Muscle layer of colon (tissue), 2 donors: ENCODE measurements around the gene COL20A1.

Source experiments
- H3K27ac ChIP-seq: one replicate; pipeline ENCODE4 v1.7.0; 2013; ENCODE audit warnings: low read depth, mild to moderate bottlenecking, low read length, moderate library complexity
- H3K27me3 ChIP-seq, 2 donors: one replicate each; pipeline ENCODE4 v1.7.0; 2013; ENCODE audit warnings: low read length in 2 of 2, mild to moderate bottlenecking in 2 of 2; ENCODE audit not compliant: insufficient read depth in 2 of 2, control insufficient read depth in 1 of 2
- H3K36me3 ChIP-seq: one replicate; pipeline ENCODE4 v1.7.0; 2013; ENCODE audit warnings: mild to moderate bottlenecking, low read length; ENCODE audit not compliant: insufficient read depth
- H3K4me1 ChIP-seq: one replicate; pipeline ENCODE4 v1.7.0; 2013; ENCODE audit warnings: mild to moderate bottlenecking, low read length; ENCODE audit not compliant: insufficient read depth
- H3K4me3 ChIP-seq, 2 donors: one replicate each; pipeline ENCODE4 v1.7.0; 2013; ENCODE audit warnings: low read length in 2 of 2, low read depth in 1 of 2, mild to moderate bottlenecking in 1 of 2, moderate library complexity in 1 of 2
- H3K9ac ChIP-seq: one replicate; pipeline ENCODE4 v1.7.0; 2013; ENCODE audit warnings: low read length
- H3K9me3 ChIP-seq: one replicate; pipeline ENCODE4 v1.7.0; 2013; ENCODE audit warnings: mild to moderate bottlenecking, low read length
- donor health status: abdominal sarcoma.
- donor health status: Adenocarcinoma of cecum.

COL20A1 gene

GRCh38 chr20:63320041-63320511, 27.1 kb downstream of the COL20A1 start:
- Histone ChIP-seq H3K27me3 (peaks cover 0 to 25% of the 10 kb centered on the region in 2 donors), H3K4me3 (no peak overlapping the region)

GRCh38 chr20:63320616-63321147, 27.7 kb downstream of the COL20A1 start:
- Histone ChIP-seq H3K4me1 (no peaks in the 10 kb centered on the region), H3K9ac (no peak overlapping the region), H3K36me3 (no peaks in the 10 kb centered on the region), H3K4me3 (no peak overlapping the region), H3K9me3 (no peaks in the 10 kb centered on the region), H3K27me3 (peaks cover 0 to 31% of the 10 kb centered on the region in 2 donors), H3K27ac (no peak overlapping the region)

More at GRCh38 chr20:63320041-63320511, 27.1 kb downstream of the COL20A1 start:
- H3K9ac ChIP-seq: no peak overlapping the region
- H3K9me3 ChIP-seq: no peaks in the 10 kb centered on the region
- H3K4me1 ChIP-seq: no peaks in the 10 kb centered on the region
- H3K27ac ChIP-seq: no peak overlapping the region
- H3K36me3 ChIP-seq: no peaks in the 10 kb centered on the region

- H3K27ac ChIP-seq: no peak overlapping the region
- H3K4me3 ChIP-seq: no peak overlapping the region
- H3K9ac ChIP-seq: no peak overlapping the region
- H3K27me3 ChIP-seq: peaks cover 0 to 36% of the 10 kb centered on the region in 2 donors
- no peaks in the 10 kb centered on the region for H3K9me3 ChIP-seq
- H3K4me1 ChIP-seq: no peaks in the 10 kb centered on the region
- H3K36me3 ChIP-seq: no peaks in the 10 kb centered on the region
These were observed 28.3 kb downstream of the COL20A1 start for GRCh38 chr20:63321148-63321831.

- Histone ChIP-seq H3K9me3 (no peaks in the 10 kb centered on the region), H3K4me1 (no peaks in the 10 kb centered on the region), H3K27ac (no peak overlapping the region), H3K9ac (no peak overlapping the region), H3K36me3 (no peaks in the 10 kb centered on the region), H3K4me3 (no peak overlapping the region), H3K27me3 (peaks cover 0 to 41% of the 10 kb centered on the region in 2 donors)
These were observed 29.4 kb downstream of the COL20A1 start for GRCh38 chr20:63322146-63322932.

GRCh38 chr20:63322933-63323273, 29.9 kb downstream of the COL20A1 start:
- Histone ChIP-seq H3K4me3 (no peak overlapping the region), H3K27me3 (peaks cover 0 to 41% of the 10 kb centered on the region in 2 donors), H3K27ac (no peak overlapping the region), H3K9ac (no peak overlapping the region), H3K9me3 (no peaks in the 10 kb centered on the region), H3K4me1 (no peaks in the 10 kb centered on the region), H3K36me3 (no peaks in the 10 kb centered on the region)

- H3K9ac ChIP-seq: no peak overlapping the region
These were observed 30.5 kb downstream of the COL20A1 start for GRCh38 chr20:63323357-63323981.

GRCh38 chr20:63325021-63325471, 32.1 kb downstream of the COL20A1 start:
- Histone ChIP-seq H3K4me3 (no peak overlapping the region), H3K27ac (no peak overlapping the region), H3K36me3 (no peaks in the 10 kb centered on the region), H3K4me1 (no peaks in the 10 kb centered on the region), H3K9me3 (no peaks in the 10 kb centered on the region), H3K9ac (no peak overlapping the region), H3K27me3 (peaks cover 0 to 43% of the 10 kb centered on the region in 2 donors)

More at GRCh38 chr20:63323357-63323981, 30.5 kb downstream of the COL20A1 start:
- Histone ChIP-seq H3K27ac (no peak overlapping the region), H3K27me3 (peaks cover 0 to 41% of the 10 kb centered on the region in 2 donors), H3K9me3 (no peaks in the 10 kb centered on the region), H3K4me1 (no peaks in the 10 kb centered on the region), H3K36me3 (no peaks in the 10 kb centered on the region), H3K4me3 (no peak overlapping the region)

GRCh38 chr20:63325554-63326313, 32.7 kb downstream of the COL20A1 start:
- Histone ChIP-seq H3K27ac (no peak overlapping the region), H3K4me3 (no peak overlapping the region), H3K27me3 (peaks cover 0 to 46% of the 10 kb centered on the region in 2 donors), H3K4me1 (no peaks in the 10 kb centered on the region), H3K9ac (no peak overlapping the region), H3K36me3 (no peaks in the 10 kb centered on the region), H3K9me3 (no peaks in the 10 kb centered on the region)

- Histone ChIP-seq H3K36me3 (no peaks in the 10 kb centered on the region), H3K9me3 (no peaks in the 10 kb centered on the region), H3K9ac (no peak overlapping the region), H3K27ac (no peak overlapping the region), H3K4me3 (no peak overlapping the region), H3K4me1 (no peaks in the 10 kb centered on the region), H3K27me3 (peaks cover 0 to 39% of the 10 kb centered on the region in 2 donors)
These were observed 33.6 kb downstream of the COL20A1 start for GRCh38 chr20:63326314-63327230.

- H3K27me3 ChIP-seq: peaks cover 0 to 34% of the 10 kb centered on the region in 2 donors
- H3K36me3 ChIP-seq: no peaks in the 10 kb centered on the region
- no peaks in the 10 kb centered on the region for H3K4me1 ChIP-seq
- H3K27ac ChIP-seq: no peak overlapping the region
- H3K9ac ChIP-seq: no peak overlapping the region
- no peak overlapping the region for H3K4me3 ChIP-seq
- peaks cover 6% of the 10 kb centered on the region for H3K9me3 ChIP-seq
These were observed 34.3 kb downstream of the COL20A1 start for GRCh38 chr20:63327231-63327745.
